HepG2 (cell line): ENCODE measurements around the gene FBXO2. TPM values are rescaled to one million over a fixed set of nuclear protein-coding genes. Genes with fewer than 3 reads are reported as not detected.

Experiments
- ARID2 ChIP-seq: sonication (generic); formaldehyde crosslinking; IDR thresholded peaks from 2 replicates; pipeline ENCODE4 v1.8.1; 2022; ENCODE audit warnings: mild to moderate bottlenecking, missing genetic modification reagents, borderline replicate concordance
- GTF2F1 ChIP-seq: fragments of 150-350 bp; IDR thresholded peaks from 2 replicates; pipeline ENCODE4 v1.6.1; 2014; ENCODE audit warnings: low read length
- HIVEP1 ChIP-seq: sonication (generic); formaldehyde crosslinking; IDR thresholded peaks from 2 replicates; pipeline ENCODE4 v1.4.0; 2020; ENCODE audit warnings: mild to moderate bottlenecking, missing genetic modification reagents
- HOMEZ ChIP-seq: IDR thresholded peaks from 2 replicates; pipeline ENCODE4 v1.6.1; 2016; ENCODE audit warnings: low read depth
- LBX2 ChIP-seq: sonication (generic); formaldehyde crosslinking; IDR thresholded peaks from 2 replicates; pipeline ENCODE4 v1.5.0; 2020; ENCODE audit warnings: missing genetic modification reagents, mild to moderate bottlenecking, borderline replicate concordance
- MNT ChIP-seq: fragments of 450-650 bp; IDR thresholded peaks from 2 replicates; pipeline ENCODE4 v1.6.1; 2016
- PHF5A ChIP-seq: IDR thresholded peaks from one replicate; pipeline ENCODE4 v1.6.1; 2018; ENCODE audit warnings: low read depth, missing genetic modification reagents; ENCODE audit not compliant: unreplicated experiment
- RXRA ChIP-seq: sonication (generic); formaldehyde crosslinking; IDR thresholded peaks from 2 replicates; pipeline ENCODE4 v1.5.1; 2020; ENCODE audit warnings: missing genetic modification reagents
- YY1 ChIP-seq: IDR thresholded peaks from 2 replicates; pipeline ENCODE4 v1.6.1; 2011; ENCODE audit warnings: low read length, low read depth, moderate library complexity, mild to moderate bottlenecking; ENCODE audit not compliant: insufficient read depth, insufficient replicate concordance
- ZNF142 ChIP-seq: sonication (generic); formaldehyde crosslinking; IDR thresholded peaks from 2 replicates; pipeline ENCODE4 v1.4.0; 2020; ENCODE audit warnings: missing genetic modification reagents
- ZNF317 ChIP-seq: sonication (generic); formaldehyde crosslinking; IDR thresholded peaks from 2 replicates; pipeline ENCODE4 v1.5.0; 2020; ENCODE audit warnings: mild to moderate bottlenecking, missing genetic modification reagents
- ZNF329 ChIP-seq: sonication (generic); formaldehyde crosslinking; IDR thresholded peaks from 2 replicates; pipeline ENCODE4 v1.9.0; 2021; ENCODE audit warnings: low read depth, mild to moderate bottlenecking, missing genetic modification reagents
- ZNF503 ChIP-seq: sonication (generic); formaldehyde crosslinking; IDR thresholded peaks from 2 replicates; pipeline ENCODE4 v1.4.0; 2020; ENCODE audit warnings: missing genetic modification reagents
- ZNF543 ChIP-seq: sonication (generic); formaldehyde crosslinking; IDR thresholded peaks from 2 replicates; pipeline ENCODE4 v1.4.0; 2020; ENCODE audit warnings: mild to moderate bottlenecking, missing genetic modification reagents
- ZNF709 ChIP-seq: sonication (generic); formaldehyde crosslinking; IDR thresholded peaks from 2 replicates; pipeline ENCODE4 v1.5.0; 2020; ENCODE audit warnings: mild to moderate bottlenecking, missing genetic modification reagents
- ZNF775 ChIP-seq: sonication (generic); formaldehyde crosslinking; IDR thresholded peaks from 2 replicates; pipeline ENCODE4 v1.4.0; 2020; ENCODE audit warnings: missing genetic modification reagents, mild to moderate bottlenecking, moderate library complexity, borderline replicate concordance
- ZNF780A ChIP-seq: sonication (generic); formaldehyde crosslinking; IDR thresholded peaks from 2 replicates; pipeline ENCODE4 v1.8.0; 2022; ENCODE audit warnings: mild to moderate bottlenecking, missing genetic modification reagents, moderate library complexity
- polyA plus RNA-seq, 8 experiments: library from polyadenylated mRNA; depleted of rRNA in 3 of 8; stranded (reverse) in 7 of 8; unstranded in 1 of 8; fragments of >200 nt; fragmentation: Illumina TruSeq in 4 of 8; extraction: Trizol in 4 of 8; gene quantifications; 2 replicates each; pipeline versions ENCODE4 v1.2.1 to v1.2.3, GENCODE V29; 2011 to 2016; ENCODE audit warnings: low read depth in 4 of 8, missing spikeins in 1 of 8, mixed read lengths in 1 of 8; ENCODE audit not compliant: insufficient read depth in 1 of 8
- total RNA-seq, 5 experiments: library from RNA; depleted of rRNA; stranded (reverse); fragments of >200 nt; fragmentation: Illumina TruSeq; extraction: Trizol; gene quantifications; 2 replicates each; pipeline ENCODE4 v1.2.3, GENCODE V29; 2016; ENCODE audit warnings: low read depth in 1 of 5

FBXO2 gene
- total and polyA plus RNA-seq, 2 of the 13 experiments (the other 11 are each of a cell fraction or from before 2014, with no cell fraction given) = 79.3 to 112 TPM

- no peak for TF ChIP-seq ZNF142
- no peak for TF ChIP-seq LBX2 (CRISPR knock-in tag)
- TF ChIP-seq ZNF775 (CRISPR knock-in tag) = no peak
- no peak for TF ChIP-seq ZNF709
- no peak for TF ChIP-seq ARID2
- TF ChIP-seq ZNF543 (CRISPR knock-in tag) = peak; percentile 14; the same call in 1 of the 2 replicates
- peak; percentile 91 for TF ChIP-seq RXRA (CRISPR knock-in tag)
- 0 out of 2 replicates have a peak, but pooled peaks have one; percentile 20 for TF ChIP-seq HIVEP1
- TF ChIP-seq ZNF329 (CRISPR knock-in tag) = no peak
- TF ChIP-seq PHF5A (CRISPR knock-in tag) = no peak
- no peak for TF ChIP-seq HOMEZ (CRISPR knock-in tag)
- 0 out of 2 replicates have a peak, but pooled peaks have one; percentile 59 for TF ChIP-seq ZNF317
- no peak for TF ChIP-seq ZNF780A (CRISPR knock-in tag)
- TF ChIP-seq ZNF503 (CRISPR knock-in tag) = peak; percentile 55; the same call in 1 of the 2 replicates
- no peak for TF ChIP-seq YY1
- no peak for TF ChIP-seq GTF2F1
- TF ChIP-seq MNT = no peak
These were observed 17.5 kb upstream of the FBXO2 start (continued) for GRCh38 chr1:11671544-11672286.
